Stomach (tissue), 4 donors: ENCODE data around the gene MMRN1.

Experiments used
- CTCF ChIP-seq, 7 experiments: fragments of 450-650 bp in 4 of 7; fragments of 200-600 bp in 3 of 7; sonication (generic) in 3 of 7; IDR thresholded peaks; one replicate each; pipeline ENCODE4 v1.5.1; 2016 to 2019; ENCODE audit warnings: antibody characterized with exemption in 7 of 7, control low read depth in 2 of 7, mild to moderate bottlenecking in 1 of 7
- EP300 ChIP-seq: sonication (generic); formaldehyde crosslinking; IDR thresholded peaks from one replicate; pipeline ENCODE4 v1.6.1; 2017; ENCODE audit warnings: antibody characterized with exemption
- POLR2A ChIP-seq, 4 donors: fragments of 450-650 bp; IDR thresholded peaks; one replicate each; pipeline ENCODE4 v1.6.1; 2016; ENCODE audit warnings: antibody characterized with exemption in 4 of 4, control low read depth in 2 of 4, mild to moderate bottlenecking in 1 of 4, moderate library complexity in 1 of 4
- POLR2AphosphoS5 ChIP-seq, 3 donors: sonication (generic); formaldehyde crosslinking; IDR thresholded peaks; one replicate each; pipeline ENCODE4 v1.6.1; 2016; ENCODE audit warnings: antibody characterized with exemption in 3 of 3

GRCh38 chr4:89998469-89999011 lies 103.9 kb downstream of the MMRN1 start:
- TF ChIP-seq CTCF (IDR thresholded peaks at IDR 0.05) = no peak
- TF ChIP-seq POLR2A (IDR thresholded peaks at IDR 0.05) = no peak
- TF ChIP-seq EP300 = no peak
- TF ChIP-seq POLR2AphosphoS5 (IDR thresholded peaks at IDR 0.05) = no peak
